Femur (tissue), 1 donor: ENCODE results near the gene NIPAL1.

ENCODE experiments used
- DNase-seq: peaks from one replicate; pipeline ENCODE4 v3.0.0-alpha.2; 2017

NIPAL1 gene

DNA sequence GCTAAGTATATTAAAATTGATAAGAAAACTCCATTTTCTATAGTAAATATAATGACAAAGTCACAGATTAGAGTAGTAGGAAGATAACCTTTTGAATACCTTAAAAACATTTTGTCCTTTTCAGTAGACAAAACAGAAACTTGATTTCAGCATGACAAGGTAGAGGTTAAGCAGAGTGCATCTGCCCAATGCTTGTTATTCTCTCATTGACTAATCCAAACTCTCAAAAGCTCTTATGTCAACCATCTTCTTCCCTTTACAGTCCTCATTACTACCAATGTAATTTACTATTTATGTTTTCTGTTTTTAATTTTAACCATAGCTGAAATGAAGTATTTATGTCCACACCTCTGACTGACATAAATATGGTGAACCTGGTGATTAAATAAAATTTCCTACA is 11.1 kb downstream of the NIPAL1 start:
- DNase-seq, result no peak

GRCh38 chr4:48028696-48029095 is 12.1 kb downstream of the NIPAL1 start:
- no peak for DNase-seq

DNA sequence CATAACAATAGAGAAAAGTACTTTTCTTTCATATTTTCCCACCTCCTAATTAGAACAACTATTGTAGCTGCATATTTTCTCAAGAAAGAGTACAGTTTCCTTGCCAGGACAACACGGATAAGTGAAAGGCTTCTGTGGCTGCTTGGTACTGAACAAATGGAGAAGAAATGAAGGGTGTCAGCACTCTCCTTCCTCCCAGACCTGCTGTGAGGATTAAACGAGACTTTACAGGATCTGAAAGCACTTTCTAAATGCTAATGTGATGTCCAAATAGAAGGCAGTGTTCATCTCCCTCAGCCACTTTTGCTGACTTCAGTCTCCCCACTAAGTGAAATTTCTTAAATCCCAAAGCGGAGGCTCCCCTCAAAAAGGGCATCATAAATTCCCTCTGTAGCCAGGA is 13.9 kb downstream of the NIPAL1 start:
- DNase-seq, result no peak

DNA sequence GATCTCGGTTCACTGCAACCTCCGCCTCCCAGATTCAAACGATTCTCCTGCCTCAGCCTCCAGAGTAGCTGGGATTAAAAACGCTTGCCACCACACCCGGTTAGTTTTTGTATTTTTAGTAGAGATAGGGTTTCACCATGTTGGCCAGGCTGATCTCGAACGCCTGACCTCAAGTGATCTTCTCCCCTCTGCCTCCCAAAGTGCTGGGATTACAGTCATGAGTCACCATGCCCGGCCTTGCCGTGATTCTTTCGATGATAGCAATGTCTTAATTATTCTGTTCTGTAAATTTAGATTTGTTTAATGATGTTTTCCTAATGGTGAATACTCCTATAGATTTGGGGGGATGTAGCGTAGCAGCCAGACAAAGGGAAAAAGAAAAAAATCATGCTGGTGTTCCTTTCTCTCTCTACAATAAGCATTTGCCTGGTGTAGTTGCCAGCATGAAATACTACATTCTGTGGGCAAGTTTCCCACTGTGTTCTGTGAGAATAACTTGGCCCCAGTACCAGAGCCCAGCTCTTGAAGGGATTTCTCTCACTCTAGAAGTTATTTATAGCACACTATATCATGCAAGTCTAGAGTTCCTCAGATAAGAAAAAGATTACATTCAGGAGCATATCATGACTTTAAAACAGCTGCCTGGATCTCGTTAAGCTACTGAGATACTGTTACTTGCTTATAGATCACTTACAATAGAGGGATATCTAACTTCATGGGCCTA is 15.4 kb downstream of the NIPAL1 start:
- DNase-seq, result no peak

DNA sequence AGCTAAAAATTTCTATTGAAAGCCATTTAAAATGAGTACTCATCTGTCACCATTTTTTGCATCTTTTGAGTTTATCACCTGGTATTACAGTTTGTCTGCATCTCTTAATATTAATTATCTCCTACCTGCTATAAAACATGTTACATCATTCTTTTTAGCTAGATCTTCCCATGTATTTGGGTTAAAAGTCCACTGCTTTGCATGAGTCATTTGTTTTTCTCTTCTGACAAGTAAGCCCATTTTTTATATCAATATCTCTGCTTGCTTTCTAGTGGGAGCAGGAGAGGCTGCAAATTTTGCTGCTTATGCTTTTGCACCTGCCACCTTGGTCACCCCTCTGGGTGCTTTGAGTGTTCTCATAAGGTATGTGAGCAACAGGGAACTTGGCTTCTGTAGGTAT is 16.1 kb downstream of the NIPAL1 start:
- DNase-seq, result no peak

- no peak for DNase-seq
These were observed 16.8 kb downstream of the NIPAL1 start for GRCh38 chr4:48033412-48033811.

DNA sequence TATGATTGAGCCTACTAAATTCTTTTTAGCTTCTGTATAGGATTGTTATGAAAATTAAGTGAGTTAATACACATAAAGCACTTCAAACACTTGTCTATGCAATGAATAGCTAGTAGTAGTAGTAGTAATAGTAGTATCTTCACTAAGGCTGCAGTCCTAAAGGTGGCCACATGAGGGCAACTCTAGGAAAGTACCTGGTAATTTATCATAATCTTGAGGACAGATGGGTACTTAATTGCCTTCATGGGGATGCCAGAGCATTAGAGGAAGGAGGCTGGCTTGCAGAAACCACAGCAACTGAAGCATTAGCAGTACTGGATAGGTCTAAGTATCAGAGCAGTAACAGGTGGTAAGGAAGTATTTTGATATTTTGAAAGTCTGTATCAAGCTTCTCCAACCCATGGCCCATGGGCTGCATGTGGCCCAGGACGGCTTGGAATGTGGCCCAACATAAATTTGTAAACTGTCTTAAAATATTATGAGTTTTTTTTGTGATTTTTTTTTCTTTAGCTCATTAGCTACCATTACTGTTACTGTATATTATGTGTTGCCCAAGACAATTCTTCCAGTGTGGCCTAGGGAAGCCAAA is 17.3 kb downstream of the NIPAL1 start:
- no peak for DNase-seq

GRCh38 chr4:48035952-48036351 is 19.4 kb downstream of the NIPAL1 start:
- DNase-seq, result no peak

DNA sequence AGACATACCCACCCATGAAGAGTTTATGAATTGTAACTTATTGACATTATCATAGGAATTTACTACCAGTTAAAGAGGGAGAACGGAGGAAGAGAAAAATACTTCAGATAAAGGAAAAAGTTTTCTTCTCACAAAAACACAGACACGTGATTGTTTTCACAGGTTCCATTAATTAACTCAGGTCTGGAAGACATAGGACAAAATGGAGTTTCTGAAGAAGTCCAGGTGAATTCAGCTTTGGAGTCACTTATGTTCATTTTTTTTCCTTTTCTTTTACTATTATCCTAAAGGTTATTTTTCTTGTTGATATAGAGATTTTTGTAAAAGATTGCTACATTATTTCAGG is 20.5 kb downstream of the NIPAL1 start:
- no peak for DNase-seq

DNA sequence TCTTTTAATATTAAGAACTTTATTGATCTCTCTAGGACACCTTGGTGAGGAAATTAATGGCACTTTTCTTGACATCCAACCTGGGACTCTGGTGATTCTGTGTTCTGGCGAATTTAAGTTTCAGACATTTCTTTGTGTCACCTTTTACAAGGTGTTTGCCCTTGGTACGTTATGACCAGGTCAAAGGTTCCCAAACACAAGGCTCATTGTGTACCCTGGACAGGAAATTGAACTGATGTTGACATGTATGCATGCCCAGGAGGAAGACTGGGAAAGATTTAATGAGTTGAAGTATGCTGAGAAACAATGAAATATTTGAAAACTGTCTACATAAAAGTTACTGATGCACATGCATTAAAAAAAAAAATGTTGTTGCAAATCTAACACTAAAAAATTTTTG is 22.1 kb downstream of the NIPAL1 start:
- DNase-seq, result no peak

GRCh38 chr4:48039561-48039960 is 23.0 kb downstream of the NIPAL1 start:
- no peak for DNase-seq

GRCh38 chr4:48041535-48042137 is 25.1 kb downstream of the NIPAL1 start:
- no peak for DNase-seq

- DNase-seq, result no peak
These were observed 26.4 kb downstream of the NIPAL1 start for GRCh38 chr4:48042979-48043461.

GRCh38 chr4:48043504-48043903 is 26.9 kb downstream of the NIPAL1 start:
- no peak for DNase-seq

GRCh38 chr4:48044298-48044697 is 27.7 kb downstream of the NIPAL1 start:
- DNase-seq, result no peak

- no peak for DNase-seq
These were observed 29.5 kb downstream of the NIPAL1 start for GRCh38 chr4:48046059-48046458.

- DNase-seq, result no peak
These were observed 30.9 kb downstream of the NIPAL1 start for GRCh38 chr4:48047421-48047844.

DNA sequence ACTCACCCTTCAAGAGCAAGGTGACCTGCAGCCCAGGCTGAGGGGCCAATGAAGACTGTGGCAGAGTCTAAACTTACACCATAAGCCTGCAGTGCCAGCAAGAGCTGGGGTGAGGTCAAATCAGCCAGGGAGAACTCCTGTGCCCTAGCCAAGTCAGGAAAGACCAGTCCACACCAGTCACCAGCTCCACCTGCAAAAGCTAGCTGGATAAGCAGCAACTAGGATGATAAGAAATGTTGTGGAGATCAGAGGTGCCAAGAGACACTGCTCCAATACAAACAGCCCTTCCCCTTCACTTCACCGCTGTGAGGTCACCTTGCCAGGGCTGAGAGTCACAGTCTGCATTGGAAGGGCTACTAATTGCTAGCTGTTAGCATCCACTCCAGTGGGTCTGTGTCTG is 31.3 kb downstream of the NIPAL1 start:
- DNase-seq, result no peak

DNA sequence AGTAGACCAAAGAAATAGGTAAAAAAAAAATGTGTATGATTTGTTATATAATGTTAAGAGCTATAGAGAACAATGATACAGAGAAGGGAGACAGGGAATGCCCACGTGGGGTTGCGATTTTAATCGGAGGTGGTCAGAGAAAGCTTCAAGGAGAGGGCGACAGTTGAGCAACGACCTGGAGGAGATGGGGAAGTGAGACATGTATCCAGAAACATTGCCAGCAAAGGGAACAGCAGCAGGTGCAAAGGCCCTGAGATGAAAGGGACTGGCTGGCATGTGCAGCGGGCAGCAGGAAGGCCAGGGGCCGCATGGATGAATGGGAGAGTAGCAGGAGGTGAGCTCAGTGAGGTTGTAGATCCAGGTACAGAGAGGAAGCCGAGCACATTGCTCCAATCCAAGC is 32.9 kb downstream of the NIPAL1 start:
- DNase-seq, result no peak

DNA sequence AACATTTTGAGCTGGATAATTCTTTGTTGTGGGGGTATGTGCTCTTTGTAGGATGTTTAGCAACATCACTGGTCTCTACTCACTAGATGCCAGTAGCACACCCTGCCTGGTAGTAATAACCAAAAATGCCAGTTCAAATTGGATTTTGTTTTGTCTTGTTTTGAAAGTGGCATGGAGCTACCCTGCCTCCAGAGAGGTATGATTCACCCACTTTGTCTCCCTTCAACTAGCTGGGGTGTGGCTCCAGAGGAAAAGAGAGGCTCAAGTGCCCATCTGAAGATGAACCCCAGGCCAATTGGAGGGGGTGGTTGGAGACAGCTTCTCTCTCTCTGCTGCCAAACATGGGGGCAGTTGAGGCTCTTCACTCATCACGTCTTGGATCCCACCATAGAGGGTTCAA is 34.5 kb downstream of the NIPAL1 start:
- no peak for DNase-seq

DNA sequence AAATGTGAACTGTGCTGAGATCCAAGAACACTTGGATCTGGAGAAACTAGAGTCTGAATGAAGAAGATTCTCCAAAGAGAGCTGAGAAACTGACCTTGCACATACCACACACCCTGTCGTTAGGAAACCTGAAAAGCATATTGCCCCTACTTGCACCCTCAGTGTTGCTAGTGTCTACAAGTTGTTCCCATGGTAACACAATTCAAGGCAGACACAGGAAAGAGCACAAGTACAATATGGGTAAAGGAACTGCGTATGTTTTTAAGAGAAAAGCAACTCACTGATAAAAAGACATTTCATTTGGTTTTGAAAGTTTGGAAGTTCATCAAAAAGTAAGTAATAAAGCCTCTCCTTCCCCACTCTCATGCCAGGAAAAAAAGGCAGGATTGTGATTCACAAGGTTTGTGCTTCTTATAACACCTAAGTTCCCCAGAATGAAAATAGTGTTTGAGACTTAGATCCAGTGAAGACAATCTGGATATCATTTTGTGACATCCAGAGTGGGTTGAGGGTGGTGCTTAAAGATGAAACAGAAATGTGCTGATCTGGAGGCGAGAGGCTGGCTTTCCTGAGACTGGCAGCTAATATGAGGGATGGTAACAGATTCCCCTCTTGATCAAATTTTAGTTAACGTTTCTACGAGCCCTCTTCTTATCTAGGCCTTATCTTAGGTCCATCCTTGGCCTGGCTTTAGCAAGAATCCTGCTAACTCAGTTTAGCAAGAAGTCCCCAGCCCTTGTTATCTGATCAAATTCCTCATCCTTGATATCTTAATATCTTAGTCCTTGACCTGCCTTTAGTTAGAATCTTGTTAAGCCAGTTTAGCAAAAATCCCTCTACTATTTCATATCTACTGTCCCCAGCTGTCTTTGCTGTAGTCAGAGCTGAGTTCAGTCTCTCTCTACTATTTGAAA is 42.3 kb downstream of the NIPAL1 start:
- no peak for DNase-seq

- DNase-seq, result no peak
These were observed 47.8 kb downstream of the NIPAL1 start for GRCh38 chr4:48064349-48064748.

DNA sequence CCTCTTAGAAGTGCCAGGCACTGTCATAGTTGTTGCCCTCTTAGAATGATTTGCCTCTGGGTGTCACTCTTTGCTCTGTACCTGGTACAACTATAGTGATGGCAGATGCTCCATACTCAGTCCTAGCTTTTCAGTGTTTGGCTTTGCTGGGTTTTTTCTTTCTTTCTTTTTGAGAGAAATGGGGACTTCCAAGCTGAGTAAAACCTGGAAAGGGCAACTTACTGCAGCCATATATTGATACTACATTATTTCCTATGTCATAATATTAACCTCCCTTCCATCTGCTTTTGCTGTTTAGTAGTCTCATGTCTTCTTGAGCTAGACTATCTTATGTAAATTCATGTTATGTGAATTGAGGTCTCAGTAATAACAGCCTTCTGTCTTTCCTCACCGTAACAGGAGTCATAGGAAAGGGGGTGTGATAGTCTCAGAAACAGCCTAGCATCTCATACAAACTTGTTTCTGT is 49.0 kb downstream of the NIPAL1 start:
- DNase-seq, result no peak
